SK-N-MC (cell line): ENCODE data around the gene OSGEP.

Experiments used
- EZH2 ChIP-seq: fragments of 200-600 bp; sonication (generic); IDR thresholded peaks from one replicate; pipeline ENCODE4 v1.6.1; 2017; ENCODE audit warnings: antibody characterized with exemption
- FOXP2 ChIP-seq: optimal IDR thresholded peaks from 2 replicates; pipeline ENCODE3; 2011; ENCODE audit warnings: mild to moderate bottlenecking, moderate library complexity; ENCODE audit not compliant: insufficient read depth; ENCODE audit errors: extremely low read length, control extremely low read depth
- POLR2AphosphoS5 ChIP-seq: IDR thresholded peaks from 2 replicates; pipeline ENCODE4 v1.6.1; 2012; ENCODE audit warnings: mild to moderate bottlenecking, low read depth, low read length, borderline replicate concordance

- TF ChIP-seq POLR2AphosphoS5 (no peak), EZH2 (no peak), FOXP2 (no peak)
These were observed 25.8 kb downstream of the OSGEP start for GRCh38 chr14:20428802-20429201.
